NOMO-1 (cell line): ENCODE results near the gene TYW1.
"Not testable (repeated sequence)": the region's sequence is repeated elsewhere in the genome, so short reads cannot be mapped to it uniquely, and the experiment has no call there.

Experiments
- DNase-seq, 2 experiments: peaks; one replicate each; lab custom pipeline; 2025; ENCODE audit not compliant: unreplicated experiment in 2 of 2; lab: John Stamatoyannopoulos, UW

The TYW1 gene

DNA sequence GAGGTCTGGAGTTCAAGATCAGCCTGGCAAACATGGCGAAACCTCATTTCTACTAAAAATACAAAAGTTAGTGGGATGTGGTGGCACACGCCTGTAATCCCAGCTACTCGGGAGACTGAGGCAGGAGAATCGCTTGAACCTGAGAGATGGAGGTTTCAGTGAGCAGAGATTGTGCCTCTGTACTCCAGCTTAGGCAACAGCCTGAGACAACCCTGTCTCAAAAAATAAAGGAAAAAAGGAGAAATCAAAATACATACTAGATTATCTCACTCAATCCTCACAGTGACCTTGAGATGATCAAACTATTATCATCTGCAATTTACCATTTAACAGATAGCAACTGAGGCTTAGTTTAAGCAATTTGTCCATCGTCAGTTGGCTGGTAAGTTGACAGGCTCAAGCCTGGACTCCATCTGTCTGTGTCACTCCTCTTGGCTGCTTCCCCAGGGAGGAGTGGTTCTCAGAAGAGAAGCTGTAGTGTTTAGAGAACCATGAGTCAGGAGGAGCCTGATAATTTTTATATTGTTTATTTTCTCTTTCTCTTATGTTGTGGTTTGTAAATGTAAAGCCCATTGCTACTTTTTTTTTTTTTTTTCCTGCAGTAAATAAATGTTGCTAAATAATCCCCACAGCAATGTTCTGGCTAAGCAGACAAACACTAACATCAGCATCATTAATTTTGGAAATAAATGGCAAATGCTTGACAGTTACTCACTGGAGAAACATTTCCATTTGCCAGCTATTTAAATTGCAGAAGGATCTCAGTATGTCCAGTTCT, 46.3 kb downstream of the TYW1 start:
- not testable (repeated sequence) for DNase-seq

GRCh38 chr7:67043559-67043930, 46.9 kb downstream of the TYW1 start:
- not testable (repeated sequence) for DNase-seq

DNA sequence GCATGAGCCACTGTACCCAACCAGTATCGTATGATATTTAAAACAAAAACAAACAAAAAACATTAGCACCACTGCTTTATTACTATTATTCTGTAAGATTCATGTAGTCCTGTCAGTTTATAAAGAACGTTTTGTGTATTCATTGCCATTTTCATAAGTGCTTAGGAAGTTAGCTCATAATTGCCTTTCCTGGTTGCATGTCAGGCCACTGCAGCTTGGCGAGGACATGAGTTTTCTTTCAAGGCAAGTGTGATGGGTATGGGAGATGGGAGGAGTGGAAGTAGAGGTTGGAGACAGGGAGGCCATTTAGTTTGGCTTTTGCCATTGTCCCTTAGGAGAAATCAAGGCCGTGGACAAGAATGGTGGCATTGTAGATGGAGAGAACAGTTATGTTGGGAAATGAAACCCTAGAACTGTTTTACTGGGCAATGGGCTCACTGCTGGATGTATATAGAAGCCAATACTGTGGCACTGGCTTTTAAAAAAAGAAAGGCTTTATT, 48.9 kb downstream of the TYW1 start:
- no peak for DNase-seq

- not testable (repeated sequence) for DNase-seq
These were observed 50.2 kb downstream of the TYW1 start for GRCh38 chr7:67046819-67047218.

DNA sequence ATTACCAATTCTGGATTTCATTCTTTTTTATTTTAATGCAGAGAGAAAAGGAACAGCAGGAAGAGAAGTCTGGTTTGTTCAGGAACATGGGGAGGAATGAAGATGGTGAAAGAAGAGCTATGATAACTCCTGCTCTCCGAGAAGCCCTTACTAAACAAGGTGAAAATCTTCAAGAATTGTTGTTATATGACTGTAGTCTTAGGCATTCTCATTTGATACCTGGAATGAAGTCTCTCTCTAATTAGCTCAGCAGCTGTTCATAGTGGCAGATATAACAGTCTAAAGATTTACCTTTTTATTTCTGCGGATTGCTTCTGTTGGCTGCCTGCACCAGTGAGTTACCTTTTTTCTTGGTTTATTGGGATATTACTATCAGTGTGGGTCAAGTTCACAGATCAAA, 53.3 kb downstream of the TYW1 start:
- DNase-seq = not testable (repeated sequence)

GRCh38 chr7:67052161-67052560, 55.5 kb downstream of the TYW1 start:
- not testable (repeated sequence) for DNase-seq

GRCh38 chr7:67056683-67057082, 60.0 kb downstream of the TYW1 start:
- no peak for DNase-seq

DNA sequence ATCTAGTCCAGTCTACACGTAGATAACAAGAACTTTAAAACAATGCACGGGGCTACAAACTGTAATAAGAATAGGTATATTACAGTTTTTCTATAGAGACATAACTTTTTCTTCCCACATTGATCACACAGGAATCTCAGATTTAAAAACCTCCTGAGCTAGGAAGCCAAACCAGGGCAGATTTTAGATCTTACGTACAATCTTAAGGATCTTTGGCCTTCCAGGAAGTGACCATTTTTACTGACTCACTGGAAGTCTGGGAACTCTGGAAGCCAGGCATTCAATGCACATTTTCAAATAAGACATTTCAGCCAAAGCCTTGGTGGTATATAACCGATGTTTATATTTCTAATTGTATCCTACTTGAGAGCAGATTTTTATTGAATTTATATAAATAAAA, 64.7 kb downstream of the TYW1 start:
- DNase-seq = not testable (repeated sequence)

DNA sequence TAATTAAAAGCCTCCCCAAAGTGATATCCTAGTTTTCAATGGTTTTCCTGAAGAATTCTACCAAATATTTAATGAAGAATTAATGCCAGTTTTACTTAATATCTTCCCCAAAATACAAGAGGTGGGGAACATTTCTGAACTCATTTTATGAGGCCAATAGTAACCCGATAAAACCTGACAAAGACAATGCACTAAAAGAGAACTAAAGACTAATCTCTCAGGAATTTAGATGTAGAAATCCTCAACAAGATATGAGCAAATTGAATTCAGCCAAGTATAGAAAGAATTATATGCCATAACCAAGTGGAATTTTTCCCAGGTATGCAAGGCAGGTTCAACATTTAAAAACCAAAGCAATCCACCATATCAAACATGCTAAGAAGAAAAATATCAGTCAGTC, 66.2 kb downstream of the TYW1 start:
- not testable (repeated sequence) for DNase-seq

- not testable (repeated sequence) for DNase-seq
These were observed 70.5 kb downstream of the TYW1 start for GRCh38 chr7:67066950-67067622.

GRCh38 chr7:67076120-67076519, 79.5 kb downstream of the TYW1 start:
- not testable (repeated sequence) for DNase-seq

- DNase-seq = not testable (repeated sequence)
These were observed 86.2 kb downstream of the TYW1 start for GRCh38 chr7:67082880-67083279.

GRCh38 chr7:67089261-67089660, 92.6 kb downstream of the TYW1 start:
- DNase-seq = not testable (repeated sequence)

GRCh38 chr7:67091053-67091452, 94.4 kb downstream of the TYW1 start:
- DNase-seq = not testable (repeated sequence)

DNA sequence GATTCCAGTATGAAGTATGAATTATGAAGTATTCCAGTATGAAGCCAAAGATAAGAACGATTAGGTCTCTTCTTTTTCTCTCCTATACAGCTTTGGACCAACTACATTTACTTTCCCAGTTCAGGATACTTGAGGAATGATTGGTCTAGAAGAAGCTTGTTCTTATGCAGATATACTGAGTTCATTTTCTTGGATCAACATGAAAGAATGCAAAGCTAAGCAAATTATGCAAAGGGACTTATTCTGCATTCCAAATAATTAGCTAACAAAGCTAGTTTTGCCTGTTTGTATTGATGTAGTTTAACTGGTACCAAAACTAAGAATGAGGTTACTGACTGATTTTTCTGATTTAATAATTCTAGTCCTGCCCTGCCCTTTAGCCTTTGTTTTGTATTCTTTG, 101.4 kb downstream of the TYW1 start:
- DNase-seq = not testable (repeated sequence)

GRCh38 chr7:67099406-67099805, 102.8 kb downstream of the TYW1 start:
- not testable (repeated sequence) for DNase-seq

GRCh38 chr7:67100038-67100437, 103.4 kb downstream of the TYW1 start:
- DNase-seq = not testable (repeated sequence)

DNA sequence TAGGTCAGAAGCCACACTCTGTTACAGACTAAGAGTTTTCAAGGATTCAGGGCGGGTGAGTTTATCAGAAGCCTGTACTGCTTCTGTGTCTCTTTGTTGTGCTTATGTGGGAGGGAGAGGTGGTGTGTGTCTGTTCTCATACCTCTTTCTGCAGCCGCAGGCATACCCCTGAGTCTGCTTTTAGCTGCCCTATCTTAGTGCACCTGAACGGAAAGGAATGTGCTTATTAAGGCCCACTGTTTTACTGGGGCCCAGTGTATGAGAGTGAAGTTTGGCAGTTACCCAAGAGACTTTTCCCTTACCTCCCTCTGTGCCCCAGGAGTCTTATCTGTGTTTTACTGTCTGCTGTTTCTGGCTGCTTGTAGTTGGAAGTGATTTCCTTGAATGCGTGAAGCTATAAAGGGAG, 104.3 kb downstream of the TYW1 start:
- no peak for DNase-seq

GRCh38 chr7:67104937-67105336, 108.3 kb downstream of the TYW1 start:
- DNase-seq = not testable (repeated sequence)

DNA sequence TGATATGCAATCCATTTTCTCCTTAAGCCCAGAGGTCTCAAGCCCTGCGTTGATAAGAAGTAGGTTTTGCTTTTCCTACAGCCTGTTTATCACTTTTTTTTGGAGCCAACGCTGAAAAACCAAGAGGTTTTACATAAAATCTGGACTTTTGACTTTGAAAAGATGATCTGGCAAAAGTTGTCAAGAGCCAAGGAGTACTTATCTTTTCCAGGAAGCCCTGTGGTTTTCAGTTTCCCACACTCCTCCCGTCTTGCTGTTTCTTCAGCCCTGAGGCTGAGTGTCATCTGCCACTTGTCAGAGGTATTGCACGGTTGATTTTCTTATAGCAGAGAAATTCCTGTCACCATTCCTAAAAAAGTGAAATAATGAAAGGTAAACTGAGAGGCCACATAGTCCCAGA, 108.7 kb downstream of the TYW1 start:
- no peak for DNase-seq

GRCh38 chr7:67106255-67106654, 109.6 kb downstream of the TYW1 start:
- DNase-seq = peak in 1 of 2 experiments; percentile 25

GRCh38 chr7:67111342-67111741, 114.7 kb downstream of the TYW1 start:
- DNase-seq = not testable (repeated sequence)
